Karpas-422 (cell line): ENCODE data around the gene CASP7. TPM values are rescaled to one million over a fixed set of nuclear protein-coding genes. Genes with fewer than 3 reads are reported as not detected.

Experiments
- DNase-seq: peaks from one replicate; pipeline ENCODE4 v3.0.0-alpha.2; 2015
- H2AFZ ChIP-seq: fragments of 200-600 bp; sonication (generic); 2 replicates; pipeline ENCODE4 v1.6.1; 2014; ENCODE audit warnings: antibody characterized with exemption, low read length, mixed read lengths
- H3K27ac ChIP-seq: fragments of 200-600 bp; sonication (generic); 2 replicates; pipeline ENCODE4 v1.5.1; 2014; ENCODE audit warnings: mild to moderate bottlenecking, low read length, moderate library complexity
- H3K27me3 ChIP-seq: fragments of 200-600 bp; sonication (generic); 2 replicates; pipeline ENCODE4 v1.6.1; 2014; ENCODE audit warnings: low read length, mixed read lengths
- H3K36me3 ChIP-seq: fragments of 200-600 bp; sonication (generic); 2 replicates; pipeline ENCODE4 v1.6.1; 2014; ENCODE audit warnings: low read length, mixed read lengths; ENCODE audit not compliant: insufficient read depth
- H3K4me1 ChIP-seq: fragments of 200-600 bp; sonication (generic); 2 replicates; pipeline ENCODE4 v1.6.1; 2014; ENCODE audit warnings: mild to moderate bottlenecking, low read length, mixed read lengths
- H3K4me2 ChIP-seq: fragments of 200-600 bp; sonication (generic); 2 replicates; pipeline ENCODE4 v1.6.1; 2014; ENCODE audit warnings: low read length, low read depth, mild to moderate bottlenecking; ENCODE audit not compliant: poor library complexity, severe bottlenecking
- H3K4me3 ChIP-seq: fragments of 200-600 bp; sonication (generic); 2 replicates; pipeline ENCODE4 v1.5.1; 2014; ENCODE audit warnings: mild to moderate bottlenecking, antibody characterized with exemption, low read length, mixed read lengths
- H3K79me2 ChIP-seq: fragments of 200-600 bp; sonication (generic); 2 replicates; pipeline ENCODE4 v1.6.1; 2014; ENCODE audit warnings: mild to moderate bottlenecking, low read length, mixed read lengths
- H3K9ac ChIP-seq: fragments of 200-600 bp; sonication (generic); 2 replicates; pipeline ENCODE4 v1.6.0; 2014; ENCODE audit warnings: low read length
- H3K9me2 ChIP-seq: fragments of 200-600 bp; sonication (generic), shearing (Covaris generic); replicated peaks from 2 replicates; pipeline ENCODE4 v1.6.0; 2014; ENCODE audit warnings: mild to moderate bottlenecking, low read length, moderate library complexity; ENCODE audit not compliant: insufficient read depth
- H3K9me3 ChIP-seq: fragments of 300-700, 200-600 bp; sonication (generic); 2 replicates; pipeline ENCODE4 v1.6.1; 2014; ENCODE audit warnings: low read length, mixed read lengths
- H4K20me1 ChIP-seq: fragments of 200-600 bp; sonication (generic); 2 replicates; pipeline ENCODE4 v1.6.1; 2014; ENCODE audit warnings: mild to moderate bottlenecking, antibody characterized with exemption, low read length, low read depth; ENCODE audit not compliant: insufficient read depth
- total RNA-seq: library from RNA; depleted of rRNA; stranded (reverse); fragments of >200 nt; shearing (Covaris generic); gene quantifications from 2 replicates; pipeline ENCODE4 v1.2.3, GENCODE V29; 2014; ENCODE audit warnings: low replicate concordance; rRNA removed

The CASP7 gene
- total RNA-seq, result 9.9 and 15.3 TPM in 2 replicates

GRCh38 chr10:113679463-113680189, at the start of gene CASP7:
CASP7 (plus strand) TSS chr10:113679912; CDS start chr10:113697494, 17,582 bp downstream.
- H4K20me1 ChIP-seq, result no peaks in the 10 kb centered on the region
- peak within 1 kb of the TSS; percentile 83 for H3K4me3 ChIP-seq
- H3K4me2 ChIP-seq, result peak within 1 kb of the TSS; percentile 86
- no peaks in the 10 kb centered on the region for H3K9me2 ChIP-seq
- peak within 1 kb of the TSS; percentile 96 for H2AFZ ChIP-seq
- H3K9ac ChIP-seq, result peak within 1 kb of the TSS; percentile 80
- H3K4me1 ChIP-seq, result peaks cover 24% of the 10 kb centered on the region
- no peaks in the 10 kb centered on the region for H3K36me3 ChIP-seq
- no peaks in the 10 kb centered on the region for H3K9me3 ChIP-seq
- peak; percentile 89 for DNase-seq
- peak within 1 kb of the TSS; percentile 47 for H3K27ac ChIP-seq
- H3K27me3 ChIP-seq, result no peaks in the 10 kb centered on the region
- H3K79me2 ChIP-seq, result peaks cover 40% of the 10 kb centered on the region

- DNase-seq, result no peak
- H3K9ac ChIP-seq, result no peak overlapping the region
- no peak overlapping the region for H3K4me2 ChIP-seq
- no peaks in the 10 kb centered on the region for H3K79me2 ChIP-seq
- no peaks in the 10 kb centered on the region for H3K27me3 ChIP-seq
- no peak overlapping the region for H3K4me3 ChIP-seq
- no peak overlapping the region for H3K27ac ChIP-seq
- H3K9me2 ChIP-seq, result no peaks in the 10 kb centered on the region
- no peaks in the 10 kb centered on the region for H4K20me1 ChIP-seq
- no peaks in the 10 kb centered on the region for H3K36me3 ChIP-seq
- no peaks in the 10 kb centered on the region for H3K4me1 ChIP-seq
- H2AFZ ChIP-seq, result no peak overlapping the region
- H3K9me3 ChIP-seq, result no peaks in the 10 kb centered on the region
Measured at GRCh38 chr10:113630929-113631533, 48.7 kb upstream of the CASP7 start.

- H3K9ac ChIP-seq, result no peak overlapping the region
- no peak overlapping the region for H3K27ac ChIP-seq
- H2AFZ ChIP-seq, result no peak overlapping the region
- H3K36me3 ChIP-seq, result no peaks in the 10 kb centered on the region
- H3K79me2 ChIP-seq, result no peaks in the 10 kb centered on the region
- no peaks in the 10 kb centered on the region for H3K9me3 ChIP-seq
- H3K4me2 ChIP-seq, result no peak overlapping the region
- H3K27me3 ChIP-seq, result no peaks in the 10 kb centered on the region
- H3K4me3 ChIP-seq, result no peak overlapping the region
- no peaks in the 10 kb centered on the region for H3K9me2 ChIP-seq
- no peaks in the 10 kb centered on the region for H4K20me1 ChIP-seq
- no peak for DNase-seq
- H3K4me1 ChIP-seq, result no peaks in the 10 kb centered on the region
Measured at GRCh38 chr10:113631684-113632367, 47.9 kb upstream of the CASP7 start.

DNA sequence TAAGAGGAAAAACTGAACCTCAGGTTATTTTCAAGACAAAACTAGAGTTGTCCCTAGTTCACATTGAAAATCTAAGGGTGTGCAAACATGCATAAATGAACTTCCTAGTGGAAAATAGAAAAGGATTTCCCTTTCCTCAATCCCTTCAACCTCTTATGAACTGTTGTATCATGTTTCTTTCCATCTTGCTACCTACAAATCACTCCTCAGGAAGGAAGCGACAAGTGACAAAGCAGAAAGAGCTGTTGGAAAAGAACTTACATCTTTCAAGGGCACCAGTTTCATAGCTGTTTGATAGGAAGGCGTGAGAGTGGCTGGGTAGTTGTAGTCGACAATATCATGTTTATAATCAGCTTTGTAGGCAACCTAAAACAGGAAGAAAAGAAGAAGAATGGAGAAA, 39.7 kb upstream of the CASP7 start:
- Histone ChIP-seq H3K4me1 (no peaks in the 10 kb centered on the region), H3K4me2 (no peak overlapping the region), H3K36me3 (no peaks in the 10 kb centered on the region), H3K79me2 (no peaks in the 10 kb centered on the region), H3K4me3 (no peak overlapping the region), H3K9ac (no peak overlapping the region), H2AFZ (no peak overlapping the region), H3K9me3 (no peaks in the 10 kb centered on the region), H4K20me1 (no peaks in the 10 kb centered on the region), H3K9me2 (no peaks in the 10 kb centered on the region), H3K27me3 (no peaks in the 10 kb centered on the region), H3K27ac (no peak overlapping the region)
- no peak for DNase-seq

DNA sequence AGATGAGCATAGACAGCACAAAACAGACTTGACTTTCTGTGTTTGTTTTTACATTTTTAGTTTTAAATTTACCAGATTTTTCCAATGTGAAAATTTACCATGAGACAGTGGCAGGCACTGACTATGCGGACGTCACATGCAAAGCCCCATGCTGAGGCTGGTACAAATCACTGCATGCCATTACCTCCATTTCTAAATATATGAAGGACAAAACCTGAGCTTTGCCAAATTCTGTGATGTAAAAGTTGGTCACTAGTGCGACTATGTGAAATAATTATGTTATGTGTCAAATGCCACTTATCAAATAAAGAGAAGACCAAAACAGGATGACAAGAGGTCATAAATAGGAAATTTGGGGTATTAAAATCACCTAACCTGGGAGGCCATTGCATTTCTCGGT, 38.0 kb upstream of the CASP7 start:
- H3K9ac ChIP-seq, result no peak overlapping the region
- no peaks in the 10 kb centered on the region for H3K9me2 ChIP-seq
- H3K27ac ChIP-seq, result no peak overlapping the region
- no peaks in the 10 kb centered on the region for H4K20me1 ChIP-seq
- H2AFZ ChIP-seq, result no peak overlapping the region
- no peaks in the 10 kb centered on the region for H3K27me3 ChIP-seq
- no peak overlapping the region for H3K4me2 ChIP-seq
- no peaks in the 10 kb centered on the region for H3K79me2 ChIP-seq
- no peak for DNase-seq
- H3K4me1 ChIP-seq, result no peaks in the 10 kb centered on the region
- H3K4me3 ChIP-seq, result no peak overlapping the region
- no peaks in the 10 kb centered on the region for H3K9me3 ChIP-seq
- H3K36me3 ChIP-seq, result no peaks in the 10 kb centered on the region

DNA sequence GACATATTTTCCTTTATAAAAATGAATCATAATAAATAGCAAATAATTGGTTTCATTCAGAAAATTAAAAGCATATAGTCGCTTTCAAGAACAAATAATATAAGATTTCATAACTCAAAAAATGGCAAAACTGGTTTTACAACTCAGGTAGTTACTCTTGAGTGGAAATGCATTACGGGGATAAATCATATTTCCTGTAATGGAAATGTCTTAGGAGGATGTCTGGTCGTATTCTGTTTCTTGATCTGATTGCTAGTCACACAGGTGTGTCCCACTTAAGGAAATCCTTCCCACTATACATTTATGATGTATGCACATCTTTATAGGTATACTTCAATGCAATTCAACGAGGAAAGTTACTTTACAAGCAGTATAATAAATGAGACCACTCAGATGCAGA, 36.5 kb upstream of the CASP7 start:
- H3K27me3 ChIP-seq, result no peaks in the 10 kb centered on the region
- H3K79me2 ChIP-seq, result no peaks in the 10 kb centered on the region
- H3K36me3 ChIP-seq, result no peaks in the 10 kb centered on the region
- no peaks in the 10 kb centered on the region for H3K4me1 ChIP-seq
- H3K9ac ChIP-seq, result no peak overlapping the region
- H3K9me2 ChIP-seq, result no peaks in the 10 kb centered on the region
- no peak overlapping the region for H2AFZ ChIP-seq
- no peaks in the 10 kb centered on the region for H3K9me3 ChIP-seq
- no peak overlapping the region for H3K4me3 ChIP-seq
- H4K20me1 ChIP-seq, result no peaks in the 10 kb centered on the region
- no peak for DNase-seq
- no peak overlapping the region for H3K27ac ChIP-seq
- H3K4me2 ChIP-seq, result no peak overlapping the region

DNA sequence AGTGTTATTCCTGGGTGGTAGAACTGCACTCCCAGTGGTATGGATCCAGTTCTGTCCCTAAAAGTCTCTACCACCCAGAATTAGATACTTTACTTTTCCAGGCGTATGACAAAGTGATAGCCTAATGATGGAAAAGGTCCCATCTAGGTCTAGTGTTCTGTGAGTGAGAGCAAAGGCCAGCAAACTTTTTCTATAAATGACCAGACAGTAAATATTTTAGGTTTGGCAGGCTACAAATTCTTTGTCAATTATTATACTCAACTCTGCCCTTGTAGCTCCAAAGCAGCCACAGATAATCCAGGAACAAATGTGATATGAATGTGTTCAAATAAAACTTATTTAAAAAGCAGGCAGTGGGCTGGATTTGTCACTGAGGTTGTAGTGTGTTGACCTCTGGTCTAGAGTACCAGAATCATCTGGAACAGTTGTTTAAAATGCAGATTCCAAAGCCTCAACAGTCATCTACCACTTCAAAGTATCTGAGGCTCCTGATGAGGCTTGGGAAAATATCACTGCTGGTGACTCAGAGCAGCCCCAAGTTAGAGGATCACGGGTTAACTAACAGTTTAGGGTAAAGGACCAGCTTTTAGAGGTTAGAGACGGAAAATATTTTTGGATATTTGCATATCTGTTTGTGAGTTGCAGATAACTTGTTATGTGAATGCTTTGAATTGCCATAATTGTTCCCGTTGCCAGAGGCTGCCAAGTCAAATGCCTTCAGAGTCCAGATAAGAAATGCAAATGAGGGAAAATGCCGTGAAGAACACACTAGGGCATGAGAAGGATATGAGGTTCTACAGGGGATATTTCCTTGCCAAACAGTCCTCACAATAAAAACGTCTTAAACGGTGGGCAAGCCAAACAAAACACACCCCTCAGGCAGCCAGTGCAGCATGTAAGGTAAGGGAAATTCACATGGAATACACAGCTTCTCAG, 35.3 kb upstream of the CASP7 start:
- Histone ChIP-seq H3K9me2 (no peaks in the 10 kb centered on the region), H3K4me1 (no peaks in the 10 kb centered on the region), H4K20me1 (no peaks in the 10 kb centered on the region), H3K9ac (no peak overlapping the region), H3K9me3 (no peaks in the 10 kb centered on the region), H3K79me2 (no peaks in the 10 kb centered on the region), H2AFZ (no peak overlapping the region), H3K36me3 (no peaks in the 10 kb centered on the region), H3K4me3 (no peak overlapping the region), H3K27ac (no peak overlapping the region), H3K4me2 (no peak overlapping the region), H3K27me3 (no peaks in the 10 kb centered on the region)
- no peak for DNase-seq
